ENCODE data around the gene ETV4.

ETV4 gene

DNA sequence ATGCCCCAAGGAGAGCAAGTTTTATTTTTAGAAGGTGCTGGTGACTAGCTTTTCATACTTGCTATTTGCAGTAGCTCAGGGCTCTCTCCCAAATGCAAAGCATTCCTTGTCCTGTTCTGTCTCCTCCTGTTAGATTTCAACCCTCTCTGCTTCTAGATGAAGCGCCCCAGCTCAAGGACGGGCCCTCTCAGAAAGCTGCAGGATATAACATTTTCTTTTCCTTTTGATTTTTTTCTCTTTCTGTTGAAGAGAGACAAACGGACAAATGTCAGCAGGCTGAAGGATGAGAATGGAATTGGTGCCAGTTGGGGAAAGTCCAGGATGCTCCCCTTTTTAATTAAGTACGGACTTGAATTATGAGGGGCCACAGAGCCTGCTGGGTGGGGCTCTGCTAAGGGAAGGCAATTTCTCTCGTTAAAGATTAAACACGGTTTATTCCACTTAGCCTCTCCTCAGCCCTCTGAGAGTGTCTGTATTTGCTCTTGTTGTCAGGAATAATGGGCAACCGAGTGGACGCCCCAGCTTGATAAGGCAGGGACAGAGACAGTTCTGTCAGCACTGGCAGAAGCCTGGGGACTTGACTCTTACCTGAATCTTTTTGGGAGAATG is 6.2 kb upstream of the ETV4 start:
- no peaks in the 10 kb centered on the region for H3K9me3 ChIP-seq (ENCODE audit: control insufficient read depth, low read length)
- H3K4me1 ChIP-seq (ENCODE audit: control insufficient read depth, insufficient read depth, low read length): peaks cover 14% of the 10 kb centered on the region
- H3K9ac ChIP-seq (ENCODE audit: low read length): no peak overlapping the region
- no peaks in the 10 kb centered on the region for H3K27me3 ChIP-seq (replicated peaks; ENCODE audit: control insufficient read depth, insufficient read depth, low read length)
- no peak overlapping the region for H3K4me3 ChIP-seq (ENCODE audit: low read length)
- no peaks in the 10 kb centered on the region for H3K36me3 ChIP-seq (ENCODE audit: control insufficient read depth, insufficient read depth, low read length, severe bottlenecking)
- DNase-seq (ENCODE audit: low read depth): no peak

DNA sequence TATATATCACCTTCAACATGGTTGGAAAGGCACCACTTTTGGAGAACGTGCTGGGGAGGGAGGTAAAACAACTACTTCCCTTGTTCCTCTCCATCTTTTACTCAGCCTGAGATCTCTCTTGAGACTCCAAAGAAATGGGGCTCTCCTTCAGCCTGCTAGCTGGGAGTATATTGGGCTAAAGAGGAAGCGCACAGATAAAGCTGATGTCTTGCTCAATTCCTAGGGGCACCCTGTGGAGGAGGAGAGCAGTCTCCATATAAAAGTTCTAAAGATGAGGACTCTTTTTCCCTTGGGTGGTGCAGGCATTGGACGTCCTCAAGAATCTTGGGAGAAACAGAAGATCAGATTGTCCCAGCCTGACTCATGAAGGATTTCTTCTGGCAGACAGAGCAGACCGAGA is 4.6 kb upstream of the ETV4 start:
- Histone ChIP-seq H3K9me3 (ENCODE audit: control insufficient read depth, low read length) (no peaks in the 10 kb centered on the region), H3K9ac (ENCODE audit: low read length) (no peak overlapping the region), H3K4me1 (ENCODE audit: control insufficient read depth, insufficient read depth, low read length) (peaks cover 8% of the 10 kb centered on the region), H3K27me3 (replicated peaks; ENCODE audit: control insufficient read depth, insufficient read depth, low read length) (no peaks in the 10 kb centered on the region), H3K36me3 (ENCODE audit: control insufficient read depth, insufficient read depth, low read length, severe bottlenecking) (no peaks in the 10 kb centered on the region), H3K4me3 (ENCODE audit: low read length) (no peak overlapping the region)
- DNase-seq (ENCODE audit: low read depth): no peak

DNA sequence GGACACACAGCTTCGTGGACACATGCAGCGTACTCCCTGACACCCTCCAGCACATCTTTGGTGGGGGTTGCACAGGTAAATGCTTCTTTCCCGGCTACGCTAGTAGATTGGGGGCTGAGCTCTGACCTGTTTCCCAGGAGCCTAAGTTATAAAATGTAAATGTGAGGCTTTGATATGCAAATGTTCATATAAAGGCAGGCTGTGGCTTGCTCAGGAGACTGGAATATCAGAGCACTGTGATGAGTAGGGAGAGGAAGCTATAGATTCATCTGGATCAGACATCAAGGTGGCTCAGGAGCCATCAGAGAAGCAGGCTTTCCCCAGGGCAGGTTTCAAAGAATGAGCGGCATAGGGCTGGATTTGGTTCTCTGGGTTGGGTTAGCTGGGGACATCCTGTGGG is 3.4 kb upstream of the ETV4 start:
- Histone ChIP-seq H3K4me1 (ENCODE audit: control insufficient read depth, insufficient read depth, low read length) (peaks cover 14% of the 10 kb centered on the region), H3K4me3 (ENCODE audit: low read length) (no peak overlapping the region), H3K27me3 (replicated peaks; ENCODE audit: control insufficient read depth, insufficient read depth, low read length) (no peaks in the 10 kb centered on the region), H3K36me3 (ENCODE audit: control insufficient read depth, insufficient read depth, low read length, severe bottlenecking) (no peaks in the 10 kb centered on the region), H3K9me3 (ENCODE audit: control insufficient read depth, low read length) (no peaks in the 10 kb centered on the region), H3K9ac (ENCODE audit: low read length) (no peak overlapping the region)
- DNase-seq (ENCODE audit: low read depth): no peak

GRCh38 chr17:43548689-43549379 is 2.7 kb upstream of the ETV4 start:
- Histone ChIP-seq H3K9ac (ENCODE audit: low read length) (no peak overlapping the region), H3K27me3 (replicated peaks; ENCODE audit: control insufficient read depth, insufficient read depth, low read length) (no peaks in the 10 kb centered on the region), H3K36me3 (ENCODE audit: control insufficient read depth, insufficient read depth, low read length, severe bottlenecking) (no peaks in the 10 kb centered on the region), H3K4me1 (ENCODE audit: control insufficient read depth, insufficient read depth, low read length) (peaks cover 21% of the 10 kb centered on the region), H3K4me3 (ENCODE audit: low read length) (no peak overlapping the region), H3K9me3 (ENCODE audit: control insufficient read depth, low read length) (no peaks in the 10 kb centered on the region)
- no peak for DNase-seq (ENCODE audit: low read depth)

DNA sequence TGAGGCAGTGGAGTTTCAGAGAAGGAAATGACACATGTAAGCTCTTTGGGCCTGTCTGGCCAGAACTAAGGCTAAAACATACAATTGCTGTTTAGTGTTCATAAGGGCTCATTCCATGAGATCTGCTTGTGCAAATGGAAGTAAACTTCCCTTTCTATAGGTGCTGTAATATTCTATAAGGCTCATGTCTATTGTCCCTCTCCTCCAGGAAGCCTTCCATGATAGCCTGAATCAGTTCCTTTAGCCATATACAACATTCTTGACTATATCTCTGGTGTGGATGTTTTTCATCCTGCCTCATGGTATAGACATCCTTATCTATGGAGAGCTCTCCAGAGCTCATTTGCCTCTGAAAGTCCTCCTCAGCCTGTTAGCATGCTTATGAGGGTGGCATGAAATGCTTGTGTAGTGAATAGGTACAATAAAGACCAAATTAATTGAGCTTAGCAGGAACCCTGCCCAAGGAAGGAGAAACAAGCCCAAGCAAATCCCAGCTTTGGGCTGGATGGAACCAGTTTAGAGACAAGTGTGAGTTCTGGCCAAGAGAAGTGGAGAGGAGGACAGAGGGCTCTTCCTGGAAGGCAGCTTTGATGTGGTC is 1.6 kb upstream of the ETV4 start:
- H3K27me3 ChIP-seq (replicated peaks; ENCODE audit: control insufficient read depth, insufficient read depth, low read length): no peaks in the 10 kb centered on the region

DNA sequence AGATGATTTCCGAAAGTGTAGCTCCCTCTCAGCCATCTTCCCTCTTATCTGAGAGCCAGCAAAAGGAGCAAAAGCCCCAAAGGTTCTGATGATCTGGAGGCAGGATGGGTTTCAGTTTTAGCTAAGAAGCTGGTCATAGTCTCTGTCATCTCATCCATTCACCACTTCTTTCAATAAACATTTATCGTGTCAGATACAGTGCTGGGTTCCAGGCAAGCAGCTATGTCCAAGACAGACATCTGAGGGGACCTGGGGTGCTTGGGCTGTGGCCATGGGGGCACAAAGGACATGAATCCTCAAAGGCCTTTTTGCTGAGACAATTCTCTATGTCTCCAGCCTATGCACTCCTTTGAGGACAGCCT is 1.0 kb upstream of the ETV4 start:
- Histone ChIP-seq H3K9ac (ENCODE audit: low read length) (no peak overlapping the region), H3K27me3 (replicated peaks; ENCODE audit: control insufficient read depth, insufficient read depth, low read length) (no peaks in the 10 kb centered on the region), H3K4me1 (ENCODE audit: control insufficient read depth, insufficient read depth, low read length) (peaks cover 20% of the 10 kb centered on the region), H3K36me3 (ENCODE audit: control insufficient read depth, insufficient read depth, low read length, severe bottlenecking) (no peaks in the 10 kb centered on the region), H3K9me3 (ENCODE audit: control insufficient read depth, low read length) (no peaks in the 10 kb centered on the region), H3K4me3 (ENCODE audit: low read length) (peak overlapping the region; percentile 81)
- no peak for DNase-seq (ENCODE audit: low read depth)

More for the DNA sequence above, 1.6 kb upstream of the ETV4 start:
- no peaks in the 10 kb centered on the region for H3K9me3 ChIP-seq (ENCODE audit: control insufficient read depth, low read length)
- no peak overlapping the region for H3K9ac ChIP-seq (ENCODE audit: low read length)
- no peak for DNase-seq (ENCODE audit: low read depth)
- H3K4me1 ChIP-seq (ENCODE audit: control insufficient read depth, insufficient read depth, low read length): peaks cover 21% of the 10 kb centered on the region
- no peaks in the 10 kb centered on the region for H3K36me3 ChIP-seq (ENCODE audit: control insufficient read depth, insufficient read depth, low read length, severe bottlenecking)
- no peak overlapping the region for H3K4me3 ChIP-seq (ENCODE audit: low read length)

- H3K9me3 ChIP-seq (ENCODE audit: control insufficient read depth, low read length): no peaks in the 10 kb centered on the region
- no peak overlapping the region for H3K9ac ChIP-seq (ENCODE audit: low read length)
- DNase-seq (ENCODE audit: low read depth): peak; percentile 67
- H3K4me3 ChIP-seq (ENCODE audit: low read length): peak overlapping the region; percentile 81
- no peaks in the 10 kb centered on the region for H3K27me3 ChIP-seq (replicated peaks; ENCODE audit: control insufficient read depth, insufficient read depth, low read length)
- H3K4me1 ChIP-seq (ENCODE audit: control insufficient read depth, insufficient read depth, low read length): peaks cover 21% of the 10 kb centered on the region
- no peaks in the 10 kb centered on the region for H3K36me3 ChIP-seq (ENCODE audit: control insufficient read depth, insufficient read depth, low read length, severe bottlenecking)
These were observed 832 bp downstream of the ETV4 start for GRCh38 chr17:43545383-43545632.

GRCh38 chr17:43543771-43544575 is 2.2 kb downstream of the ETV4 start:
- no peak for DNase-seq (ENCODE audit: low read depth)
- H3K9ac ChIP-seq (ENCODE audit: low read length): no peak overlapping the region
- no peaks in the 10 kb centered on the region for H3K9me3 ChIP-seq (ENCODE audit: control insufficient read depth, low read length)
- H3K4me3 ChIP-seq (ENCODE audit: low read length): no peak overlapping the region
- H3K36me3 ChIP-seq (ENCODE audit: control insufficient read depth, insufficient read depth, low read length, severe bottlenecking): no peaks in the 10 kb centered on the region
- peaks cover 21% of the 10 kb centered on the region for H3K4me1 ChIP-seq (ENCODE audit: control insufficient read depth, insufficient read depth, low read length)
- no peaks in the 10 kb centered on the region for H3K27me3 ChIP-seq (replicated peaks; ENCODE audit: control insufficient read depth, insufficient read depth, low read length)

DNA sequence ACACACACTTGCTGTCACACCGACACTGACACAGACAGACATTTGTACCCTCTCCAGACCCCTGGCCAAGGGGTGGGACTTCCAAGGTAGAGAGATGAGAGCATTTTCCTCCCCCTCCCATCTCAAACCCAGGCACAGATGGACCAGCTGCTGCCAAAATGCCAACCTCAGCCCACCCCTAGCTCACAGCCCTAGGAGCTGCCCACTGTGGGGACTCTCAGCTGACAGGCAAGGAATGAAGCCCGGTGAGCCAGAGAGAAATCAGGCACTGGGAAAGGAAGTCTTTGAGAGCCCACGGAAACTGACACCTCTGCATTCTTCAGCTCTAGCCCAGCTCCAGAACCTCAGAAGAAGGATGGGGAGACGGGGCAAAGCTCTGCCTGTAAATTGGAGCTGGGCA is 2.8 kb downstream of the ETV4 start:
- Histone ChIP-seq H3K27me3 (replicated peaks; ENCODE audit: control insufficient read depth, insufficient read depth, low read length) (no peaks in the 10 kb centered on the region), H3K9ac (ENCODE audit: low read length) (no peak overlapping the region), H3K4me3 (ENCODE audit: low read length) (no peak overlapping the region), H3K36me3 (ENCODE audit: control insufficient read depth, insufficient read depth, low read length, severe bottlenecking) (no peaks in the 10 kb centered on the region), H3K9me3 (ENCODE audit: control insufficient read depth, low read length) (no peaks in the 10 kb centered on the region), H3K4me1 (ENCODE audit: control insufficient read depth, insufficient read depth, low read length) (peaks cover 21% of the 10 kb centered on the region)
- no peak for DNase-seq (ENCODE audit: low read depth)

GRCh38 chr17:43542859-43543258 is 3.3 kb downstream of the ETV4 start:
- Histone ChIP-seq H3K4me3 (ENCODE audit: low read length) (no peak overlapping the region), H3K36me3 (ENCODE audit: control insufficient read depth, insufficient read depth, low read length, severe bottlenecking) (no peaks in the 10 kb centered on the region), H3K9ac (ENCODE audit: low read length) (no peak overlapping the region), H3K27me3 (replicated peaks; ENCODE audit: control insufficient read depth, insufficient read depth, low read length) (no peaks in the 10 kb centered on the region), H3K4me1 (ENCODE audit: control insufficient read depth, insufficient read depth, low read length) (peaks cover 21% of the 10 kb centered on the region), H3K9me3 (ENCODE audit: control insufficient read depth, low read length) (no peaks in the 10 kb centered on the region)
- DNase-seq (ENCODE audit: low read depth): no peak

DNA sequence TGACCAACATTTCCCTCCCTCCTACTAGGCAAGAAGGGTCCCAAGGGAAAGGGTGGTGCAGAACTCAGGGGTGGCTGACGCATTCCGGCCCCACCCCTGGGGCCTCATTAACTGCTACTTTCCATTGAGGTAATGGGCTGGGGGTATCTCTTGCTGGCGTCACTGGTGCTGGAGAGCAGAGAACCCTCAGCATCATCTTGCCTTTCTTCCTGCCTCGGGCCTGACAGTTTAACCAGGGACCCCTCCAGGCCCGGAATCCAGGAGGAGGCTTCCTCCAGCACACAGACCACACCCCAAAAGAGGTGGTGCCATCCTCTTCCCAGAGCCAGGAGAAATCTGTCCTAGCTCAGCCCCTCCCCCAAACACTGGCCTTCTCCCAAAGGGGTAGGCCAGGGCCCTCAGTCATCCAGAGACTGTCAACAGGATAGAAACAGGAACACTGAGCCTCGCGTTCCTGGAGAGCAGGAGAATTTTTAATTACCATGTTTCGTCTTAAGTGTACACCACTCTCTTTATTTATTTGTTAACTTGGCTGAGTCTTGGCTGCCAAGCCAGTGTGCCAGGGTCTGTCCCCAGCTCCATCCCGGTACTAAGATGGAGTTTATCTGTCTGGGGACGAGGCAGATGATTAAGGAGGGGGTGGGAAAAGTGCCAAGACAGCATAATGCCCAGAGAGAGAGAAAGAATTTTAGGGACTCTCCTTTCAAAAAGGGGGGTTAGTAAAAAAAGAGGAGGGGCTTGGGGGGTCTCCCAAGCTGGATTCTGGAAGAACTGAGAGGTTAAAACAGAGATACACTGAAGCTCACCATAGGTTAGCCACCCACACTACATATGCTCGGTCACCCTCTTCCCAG is 5.1 kb downstream of the ETV4 start:
- H3K9ac ChIP-seq (ENCODE audit: low read length): no peak overlapping the region
- H3K4me3 ChIP-seq (ENCODE audit: low read length): no peak overlapping the region
- no peaks in the 10 kb centered on the region for H3K9me3 ChIP-seq (ENCODE audit: control insufficient read depth, low read length)
- no peaks in the 10 kb centered on the region for H3K36me3 ChIP-seq (ENCODE audit: control insufficient read depth, insufficient read depth, low read length, severe bottlenecking)
- no peak for DNase-seq (ENCODE audit: low read depth)
- no peaks in the 10 kb centered on the region for H3K27me3 ChIP-seq (replicated peaks; ENCODE audit: control insufficient read depth, insufficient read depth, low read length)
- H3K4me1 ChIP-seq (ENCODE audit: control insufficient read depth, insufficient read depth, low read length): peaks cover 24% of the 10 kb centered on the region
